Peyer's patch (tissue), 4 donors: ENCODE measurements around the gene RGS3. TPM values are rescaled to one million over a fixed set of nuclear protein-coding genes. Genes with fewer than 3 reads are reported as not detected.

Experiments
- DNase-seq, 3 donors: peaks; one replicate each; pipeline ENCODE4 v3.0.0-alpha.2; 2017 to 2019
- H3K27ac ChIP-seq, 4 donors: fragments of 200-600 bp; sonication (generic); one replicate each; pipeline ENCODE4 v1.5.1; 2016 to 2019
- H3K27me3 ChIP-seq, 2 donors: fragments of 200-600 bp; sonication (generic); one replicate each; pipeline ENCODE4 v1.5.1; 2019
- H3K36me3 ChIP-seq, 3 donors: fragments of 200-600 bp; sonication (generic); one replicate each; pipeline ENCODE4 v1.5.1; 2016 to 2019
- H3K4me1 ChIP-seq, 4 donors: fragments of 200-600 bp; sonication (generic); one replicate each; pipeline ENCODE4 v1.5.1; 2016 to 2019
- H3K4me3 ChIP-seq, 4 donors: fragments of 200-600 bp; sonication (generic); 1 replicate in 3 of 4; 2 replicates in 1 of 4; pipeline ENCODE4 v1.5.1; 2016 to 2019; ENCODE audit warnings: mild to moderate bottlenecking in 1 of 4
- H3K9me3 ChIP-seq, 4 donors: fragments of 200-600 bp; sonication (generic); one replicate each; pipeline ENCODE4 v1.5.1; 2016 to 2019; ENCODE audit warnings: mild to moderate bottlenecking in 1 of 4
- POLR2A ChIP-seq, 2 donors: fragments of 450-650 bp; IDR thresholded peaks; one replicate each; pipeline ENCODE4 v1.5.1; 2017; ENCODE audit warnings: antibody characterized with exemption in 2 of 2, mild to moderate bottlenecking in 2 of 2, moderate library complexity in 2 of 2
- total RNA-seq, 4 donors: library from RNA; depleted of rRNA; stranded (reverse); fragments of >200 nt; gene quantifications; one replicate each; pipeline ENCODE4 v1.1.0, GENCODE V29; 2016
- TF ChIP-seq, protein P1 (sequence below), 6 experiments: fragments of 450-650 bp in 4 of 6; fragments of 200-600 bp in 2 of 6; sonication (generic) in 1 of 6; IDR thresholded peaks; one replicate each; pipeline ENCODE4 v1.5.1; 2017 to 2019; ENCODE audit warnings: antibody characterized with exemption in 6 of 6, mild to moderate bottlenecking in 3 of 6, moderate library complexity in 1 of 6

Gene RGS3
- total RNA-seq, 4 donors from 2014 or later = 55.3 to 113 (median 88.6) TPM

DNA sequence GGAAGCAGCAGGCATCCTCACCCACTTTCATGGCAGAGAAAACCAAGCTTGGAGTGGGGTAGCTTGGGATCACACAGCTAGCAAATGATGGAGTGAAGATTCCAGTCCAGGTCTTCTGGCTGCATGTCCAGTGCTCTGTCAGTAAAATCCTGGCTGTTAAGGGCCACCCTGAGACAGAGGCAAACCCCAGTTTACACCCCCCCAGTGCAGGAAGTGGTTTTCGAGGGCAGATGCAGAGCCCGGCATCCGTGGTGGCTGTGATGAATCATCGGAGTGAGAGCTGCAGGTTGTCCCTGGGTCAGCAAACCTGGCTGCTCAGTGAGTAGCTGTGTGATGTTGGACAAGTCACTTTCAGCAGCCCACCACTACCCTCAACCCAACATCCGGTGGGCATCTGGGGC is 115.4 kb downstream of the RGS3 start:
- H3K4me1 ChIP-seq = peaks cover 15 to 51% (median 38%) of the 10 kb centered on the region in 4 donors
- no peak for TF ChIP-seq POLR2A (IDR thresholded peaks at IDR 0.05)
- TF ChIP-seq, protein P1, sequence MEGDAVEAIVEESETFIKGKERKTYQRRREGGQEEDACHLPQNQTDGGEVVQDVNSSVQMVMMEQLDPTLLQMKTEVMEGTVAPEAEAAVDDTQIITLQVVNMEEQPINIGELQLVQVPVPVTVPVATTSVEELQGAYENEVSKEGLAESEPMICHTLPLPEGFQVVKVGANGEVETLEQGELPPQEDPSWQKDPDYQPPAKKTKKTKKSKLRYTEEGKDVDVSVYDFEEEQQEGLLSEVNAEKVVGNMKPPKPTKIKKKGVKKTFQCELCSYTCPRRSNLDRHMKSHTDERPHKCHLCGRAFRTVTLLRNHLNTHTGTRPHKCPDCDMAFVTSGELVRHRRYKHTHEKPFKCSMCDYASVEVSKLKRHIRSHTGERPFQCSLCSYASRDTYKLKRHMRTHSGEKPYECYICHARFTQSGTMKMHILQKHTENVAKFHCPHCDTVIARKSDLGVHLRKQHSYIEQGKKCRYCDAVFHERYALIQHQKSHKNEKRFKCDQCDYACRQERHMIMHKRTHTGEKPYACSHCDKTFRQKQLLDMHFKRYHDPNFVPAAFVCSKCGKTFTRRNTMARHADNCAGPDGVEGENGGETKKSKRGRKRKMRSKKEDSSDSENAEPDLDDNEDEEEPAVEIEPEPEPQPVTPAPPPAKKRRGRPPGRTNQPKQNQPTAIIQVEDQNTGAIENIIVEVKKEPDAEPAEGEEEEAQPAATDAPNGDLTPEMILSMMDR (IDR thresholded peaks at IDR 0.05) = no peak
- H3K9me3 ChIP-seq = no peaks in the 10 kb centered on the region
- H3K4me3 ChIP-seq = no peak overlapping the region
- peaks cover 0 to 8% (median 0%) of the 10 kb centered on the region in 3 donors for H3K36me3 ChIP-seq
- peak overlapping the region; percentile 70 to 80 (median 77) for H3K27ac ChIP-seq
- H3K27me3 ChIP-seq = no peaks in the 10 kb centered on the region
- peak; percentile 63 to 94 (median 93) for DNase-seq

GRCh38 chr9:113579283-113580040 is 115.9 kb downstream of the RGS3 start:
- DNase-seq = peak; percentile 50 to 82 (median 75)
- Histone ChIP-seq H3K9me3 (no peaks in the 10 kb centered on the region), H3K4me3 (no peak overlapping the region), H3K4me1 (peaks cover 15 to 51% (median 38%) of the 10 kb centered on the region in 4 donors), H3K27ac (peak overlapping the region; percentile 70 to 80 (median 77)), H3K27me3 (no peaks in the 10 kb centered on the region), H3K36me3 (peaks cover 0 to 13% (median 0%) of the 10 kb centered on the region in 3 donors)
- TF ChIP-seq, protein P1 (IDR thresholded peaks at IDR 0.05) = no peak
- no peak for TF ChIP-seq POLR2A (IDR thresholded peaks at IDR 0.05)

- Histone ChIP-seq H3K4me3 (peak overlapping the region in 1 of 4 donors; percentile 25), H3K9me3 (no peaks in the 10 kb centered on the region), H3K27ac (peak overlapping the region; percentile 70 to 80 (median 77)), H3K27me3 (no peaks in the 10 kb centered on the region), H3K4me1 (peaks cover 15 to 51% (median 38%) of the 10 kb centered on the region in 4 donors), H3K36me3 (peaks cover 0 to 22% (median 0%) of the 10 kb centered on the region in 3 donors)
- peak; percentile 66 to 88 (median 86) for DNase-seq
- TF ChIP-seq POLR2A (IDR thresholded peaks at IDR 0.05) = no peak
Observed at GRCh38 chr9:113580041-113580953, 116.8 kb downstream of the RGS3 start.

DNA sequence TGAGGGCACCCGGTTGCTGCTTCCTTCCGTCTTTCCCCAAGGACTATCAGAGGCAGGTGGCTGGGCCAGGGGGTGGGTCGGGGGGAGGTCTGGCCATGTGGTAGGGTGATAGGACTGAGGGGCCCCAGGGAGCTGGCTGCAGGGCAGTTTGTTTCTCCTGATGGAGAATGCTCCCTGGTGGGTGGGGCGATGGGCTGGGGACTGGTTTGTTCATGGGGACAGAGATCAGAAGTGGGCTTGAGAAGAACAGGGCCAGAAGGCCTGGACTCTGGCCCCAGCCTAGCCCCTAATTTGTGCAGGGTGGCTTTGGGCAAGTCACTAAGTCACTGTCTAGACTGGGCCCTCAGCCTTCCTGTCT is 117.4 kb downstream of the RGS3 start:
- Histone ChIP-seq H3K4me1 (peaks cover 15 to 51% (median 38%) of the 10 kb centered on the region in 4 donors), H3K36me3 (peaks cover 0 to 28% (median 0%) of the 10 kb centered on the region in 3 donors), H3K27me3 (no peaks in the 10 kb centered on the region), H3K9me3 (no peaks in the 10 kb centered on the region), H3K27ac (peak overlapping the region; percentile 70 to 80 (median 77)), H3K4me3 (peak overlapping the region in 1 of 4 donors; percentile 25)
- no peak for TF ChIP-seq POLR2A (IDR thresholded peaks at IDR 0.05)
- TF ChIP-seq, protein P1 (IDR thresholded peaks at IDR 0.05) = no peak
- DNase-seq = no peak

- Histone ChIP-seq H3K27ac (peak overlapping the region; percentile 70 to 80 (median 77)), H3K4me3 (peak overlapping the region in 3 of 4 donors; percentile 10 to 23 (median 22)), H3K9me3 (no peaks in the 10 kb centered on the region), H3K36me3 (peaks cover 0 to 36% (median 0%) of the 10 kb centered on the region in 3 donors), H3K27me3 (no peaks in the 10 kb centered on the region), H3K4me1 (peaks cover 15 to 51% (median 38%) of the 10 kb centered on the region in 4 donors)
- no peak for TF ChIP-seq POLR2A (IDR thresholded peaks at IDR 0.05)
- TF ChIP-seq, protein P1 (IDR thresholded peaks at IDR 0.05) = peak; percentile 38 to 64 (median 54)
- DNase-seq = peak; percentile 80 to 95 (median 94)
Observed at GRCh38 chr9:113581865-113582697, 118.6 kb downstream of the RGS3 start.
